Loucy (cell line): ENCODE data around the gene APLP2.

ENCODE experiments used
- CTCF ChIP-seq: fragments of 200-600 bp; sonication (generic); conservative IDR thresholded peaks from 2 replicates; pipeline ENCODE4 v1.5.1; 2014; ENCODE audit warnings: mild to moderate bottlenecking, antibody characterized with exemption, low read length
- EZH2phosphoT487 ChIP-seq: fragments of 200-600 bp; IDR thresholded peaks from 2 replicates; pipeline ENCODE4 v1.6.1; 2018; ENCODE audit warnings: antibody characterized with exemption, mild to moderate bottlenecking, moderate library complexity, borderline replicate concordance

GRCh38 chr11:130131961-130132850, 62.5 kb downstream of the APLP2 start:
- TF ChIP-seq CTCF (peak; percentile 94), EZH2phosphoT487 (no peak)
